ENCODE measurements around the gene CSAD. TPM values are rescaled to one million over a fixed set of nuclear protein-coding genes. Genes with fewer than 3 reads are reported as not detected.

Gene CSAD
- total and polyA plus RNA-seq, 2 of the 13 experiments (the other 11 are each of a cell fraction or from before 2014, with no cell fraction given) = 7.2 to 23.5 TPM

DNA sequence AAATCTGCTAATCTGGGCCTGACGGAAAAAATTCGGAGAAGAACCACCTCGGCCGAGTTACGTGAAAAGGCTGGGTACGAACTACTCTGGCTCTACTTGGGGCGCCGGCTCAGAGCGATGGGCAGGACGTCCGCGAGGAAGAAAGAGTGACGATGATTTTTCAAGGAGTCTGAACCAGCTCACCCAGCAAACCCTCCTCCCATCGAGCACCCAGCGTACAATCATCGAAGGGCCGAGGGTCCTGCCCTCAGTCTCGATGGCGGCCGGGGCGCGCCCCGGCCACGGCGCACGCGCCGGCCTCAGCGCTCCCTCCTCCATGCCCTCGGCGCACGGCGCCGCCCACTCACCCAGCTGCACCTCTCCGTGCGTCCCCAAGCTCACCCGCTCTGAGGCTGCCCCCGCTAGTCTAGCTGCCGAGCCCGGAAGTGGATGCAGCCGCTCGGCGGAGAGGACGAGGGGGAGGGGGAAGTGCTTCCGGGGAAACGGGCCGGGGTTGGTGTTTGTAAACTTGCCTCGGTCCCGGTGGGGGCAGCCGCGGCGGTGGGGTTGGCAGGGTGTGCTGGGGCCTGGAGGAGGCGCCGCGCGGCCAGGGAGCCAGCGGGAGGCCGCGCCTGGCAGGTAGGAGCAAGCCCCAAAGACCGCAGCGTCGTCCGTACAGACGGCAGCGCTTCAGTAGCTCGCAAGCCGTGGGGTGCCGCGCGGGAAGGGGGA is at the start of gene CSAD, which contains the start of gene ZNF740 (continued):
- TF ChIP-seq, protein P1, sequence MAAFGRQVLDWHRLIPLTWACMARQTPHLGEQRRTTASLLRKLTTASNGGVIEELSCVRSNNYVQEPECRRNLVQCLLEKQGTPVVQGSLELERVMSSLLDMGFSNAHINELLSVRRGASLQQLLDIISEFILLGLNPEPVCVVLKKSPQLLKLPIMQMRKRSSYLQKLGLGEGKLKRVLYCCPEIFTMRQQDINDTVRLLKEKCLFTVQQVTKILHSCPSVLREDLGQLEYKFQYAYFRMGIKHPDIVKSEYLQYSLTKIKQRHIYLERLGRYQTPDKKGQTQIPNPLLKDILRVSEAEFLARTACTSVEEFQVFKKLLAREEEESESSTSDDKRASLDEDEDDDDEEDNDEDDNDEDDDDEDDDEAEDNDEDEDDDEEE (CRISPR knock-in tag; IDR thresholded peaks at IDR 0.05) = peak; percentile 71; the same call in 1 of the 2 replicates
- TF ChIP-seq SP140L (CRISPR knock-in tag; IDR thresholded peaks at IDR 0.05; ENCODE audit: borderline replicate concordance) (no peak), NFKB2 (CRISPR knock-in tag; IDR thresholded peaks at IDR 0.05; ENCODE audit: borderline replicate concordance) (peak; percentile 33; the same call in 1 of the 2 replicates), CBFB (CRISPR knock-in tag; IDR thresholded peaks at IDR 0.05) (peak; percentile 69), CHD2 (IDR thresholded peaks at IDR 0.05; ENCODE audit: low read depth, low read length) (peak; percentile 67), ZMYM2 (CRISPR knock-in tag; IDR thresholded peaks at IDR 0.05) (no peak), SATB2 (CRISPR knock-in tag; IDR thresholded peaks at IDR 0.05) (no peak), ZKSCAN5 (CRISPR knock-in tag; IDR thresholded peaks at IDR 0.05) (no peak), SOX5 (CRISPR knock-in tag; IDR thresholded peaks at IDR 0.05; ENCODE audit: borderline replicate concordance) (peak; percentile 23; the same call in 1 of the 2 replicates), KAT2B (IDR thresholded peaks at IDR 0.05; ENCODE audit: borderline replicate concordance, low read depth, low read length) (no peak), RELA (CRISPR knock-in tag; IDR thresholded peaks at IDR 0.05) (0 out of 2 replicates have a peak, but pooled peaks have one; percentile 25), KLF13 (CRISPR knock-in tag; IDR thresholded peaks at IDR 0.05) (no peak), ZNF20 (CRISPR knock-in tag; IDR thresholded peaks at IDR 0.05) (no peak), ZFY (CRISPR knock-in tag; IDR thresholded peaks at IDR 0.05) (peak; percentile 73), ZBTB7A (CRISPR knock-in tag; IDR thresholded peaks at IDR 0.05) (peak; percentile 52; the same call in 1 of the 2 replicates), ZNF816 (CRISPR knock-in tag; IDR thresholded peaks at IDR 0.05; ENCODE audit: borderline replicate concordance) (peak; percentile 43; the same call in 1 of the 2 replicates), FOXC1 (CRISPR knock-in tag; IDR thresholded peaks at IDR 0.05; ENCODE audit: borderline replicate concordance) (peak; percentile 15; the same call in 1 of the 2 replicates), NONO (IDR thresholded peaks at IDR 0.05) (no peak), NONO (CRISPR knock-in tag; conservative IDR thresholded peaks at IDR 0.05) (peak; percentile 89), ZFP36L2 (CRISPR knock-in tag; IDR thresholded peaks at IDR 0.05) (no peak), ATRX (CRISPR knock-in tag; IDR thresholded peaks at IDR 0.05; ENCODE audit: borderline replicate concordance) (no peak)
- TF ChIP-seq, protein P2, sequence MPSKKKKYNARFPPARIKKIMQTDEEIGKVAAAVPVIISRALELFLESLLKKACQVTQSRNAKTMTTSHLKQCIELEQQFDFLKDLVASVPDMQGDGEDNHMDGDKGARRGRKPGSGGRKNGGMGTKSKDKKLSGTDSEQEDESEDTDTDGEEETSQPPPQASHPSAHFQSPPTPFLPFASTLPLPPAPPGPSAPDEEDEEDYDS (CRISPR knock-in tag; IDR thresholded peaks at IDR 0.05) = peak; percentile 60; the same call in 1 of the 2 replicates
- TF ChIP-seq, protein P3, sequence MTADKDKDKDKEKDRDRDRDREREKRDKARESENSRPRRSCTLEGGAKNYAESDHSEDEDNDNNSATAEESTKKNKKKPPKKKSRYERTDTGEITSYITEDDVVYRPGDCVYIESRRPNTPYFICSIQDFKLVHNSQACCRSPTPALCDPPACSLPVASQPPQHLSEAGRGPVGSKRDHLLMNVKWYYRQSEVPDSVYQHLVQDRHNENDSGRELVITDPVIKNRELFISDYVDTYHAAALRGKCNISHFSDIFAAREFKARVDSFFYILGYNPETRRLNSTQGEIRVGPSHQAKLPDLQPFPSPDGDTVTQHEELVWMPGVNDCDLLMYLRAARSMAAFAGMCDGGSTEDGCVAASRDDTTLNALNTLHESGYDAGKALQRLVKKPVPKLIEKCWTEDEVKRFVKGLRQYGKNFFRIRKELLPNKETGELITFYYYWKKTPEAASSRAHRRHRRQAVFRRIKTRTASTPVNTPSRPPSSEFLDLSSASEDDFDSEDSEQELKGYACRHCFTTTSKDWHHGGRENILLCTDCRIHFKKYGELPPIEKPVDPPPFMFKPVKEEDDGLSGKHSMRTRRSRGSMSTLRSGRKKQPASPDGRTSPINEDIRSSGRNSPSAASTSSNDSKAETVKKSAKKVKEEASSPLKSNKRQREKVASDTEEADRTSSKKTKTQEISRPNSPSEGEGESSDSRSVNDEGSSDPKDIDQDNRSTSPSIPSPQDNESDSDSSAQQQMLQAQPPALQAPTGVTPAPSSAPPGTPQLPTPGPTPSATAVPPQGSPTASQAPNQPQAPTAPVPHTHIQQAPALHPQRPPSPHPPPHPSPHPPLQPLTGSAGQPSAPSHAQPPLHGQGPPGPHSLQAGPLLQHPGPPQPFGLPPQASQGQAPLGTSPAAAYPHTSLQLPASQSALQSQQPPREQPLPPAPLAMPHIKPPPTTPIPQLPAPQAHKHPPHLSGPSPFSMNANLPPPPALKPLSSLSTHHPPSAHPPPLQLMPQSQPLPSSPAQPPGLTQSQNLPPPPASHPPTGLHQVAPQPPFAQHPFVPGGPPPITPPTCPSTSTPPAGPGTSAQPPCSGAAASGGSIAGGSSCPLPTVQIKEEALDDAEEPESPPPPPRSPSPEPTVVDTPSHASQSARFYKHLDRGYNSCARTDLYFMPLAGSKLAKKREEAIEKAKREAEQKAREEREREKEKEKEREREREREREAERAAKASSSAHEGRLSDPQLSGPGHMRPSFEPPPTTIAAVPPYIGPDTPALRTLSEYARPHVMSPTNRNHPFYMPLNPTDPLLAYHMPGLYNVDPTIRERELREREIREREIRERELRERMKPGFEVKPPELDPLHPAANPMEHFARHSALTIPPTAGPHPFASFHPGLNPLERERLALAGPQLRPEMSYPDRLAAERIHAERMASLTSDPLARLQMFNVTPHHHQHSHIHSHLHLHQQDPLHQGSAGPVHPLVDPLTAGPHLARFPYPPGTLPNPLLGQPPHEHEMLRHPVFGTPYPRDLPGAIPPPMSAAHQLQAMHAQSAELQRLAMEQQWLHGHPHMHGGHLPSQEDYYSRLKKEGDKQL (CRISPR knock-in tag; IDR thresholded peaks at IDR 0.05; ENCODE audit: low read depth) = peak; percentile 12; the same call in 1 of the 2 replicates

All from HepG2 (cell line).